Esophagus squamous epithelium (tissue), 4 donors: ENCODE results near the gene DTWD2.
"Not testable (repeated sequence)": the region's sequence is repeated elsewhere in the genome, so short reads cannot be mapped to it uniquely, and the experiment has no call there.

Experiments used
- CTCF ChIP-seq, 6 experiments: fragments of 450-650 bp in 4 of 6; fragments of 200-600 bp in 2 of 6; sonication (generic) in 2 of 6; IDR thresholded peaks; one replicate each; pipeline ENCODE4 v1.5.1; 2016 to 2019; ENCODE audit warnings: antibody characterized with exemption in 6 of 6, mild to moderate bottlenecking in 4 of 6, moderate library complexity in 4 of 6
- POLR2A ChIP-seq, 4 donors: fragments of 450-650 bp; IDR thresholded peaks; one replicate each; pipeline ENCODE4 v1.6.1; 2017; ENCODE audit warnings: antibody characterized with exemption in 4 of 4, mild to moderate bottlenecking in 4 of 4, moderate library complexity in 3 of 4

DNA sequence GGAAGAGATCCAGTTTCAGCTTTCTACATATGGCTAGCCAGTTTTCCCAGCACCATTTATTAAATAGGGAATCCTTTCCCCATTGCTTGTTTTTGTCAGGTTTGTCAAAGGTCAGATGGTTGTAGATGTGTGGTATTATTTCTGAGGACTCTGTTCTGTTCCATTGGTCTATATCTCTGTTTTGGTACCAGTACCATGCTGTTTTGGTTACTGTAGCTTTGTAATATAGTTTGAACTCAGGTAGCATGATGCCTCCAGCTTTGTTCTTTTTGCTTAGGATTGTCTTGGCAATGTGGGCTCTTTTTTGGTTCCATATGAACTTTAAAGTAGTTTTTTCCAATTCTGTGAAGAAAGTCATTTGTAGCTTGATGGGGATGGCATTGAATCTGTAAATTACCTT, 4.8 kb upstream of the DTWD2 start:
- not testable (repeated sequence) for TF ChIP-seq CTCF, POLR2A (IDR thresholded peaks at IDR 0.05)
